ENCODE data around the gene GNG7.
A peak's percentile ranks its signal among the peaks of the same experiment; 100 is the strongest.

Gene GNG7

DNA sequence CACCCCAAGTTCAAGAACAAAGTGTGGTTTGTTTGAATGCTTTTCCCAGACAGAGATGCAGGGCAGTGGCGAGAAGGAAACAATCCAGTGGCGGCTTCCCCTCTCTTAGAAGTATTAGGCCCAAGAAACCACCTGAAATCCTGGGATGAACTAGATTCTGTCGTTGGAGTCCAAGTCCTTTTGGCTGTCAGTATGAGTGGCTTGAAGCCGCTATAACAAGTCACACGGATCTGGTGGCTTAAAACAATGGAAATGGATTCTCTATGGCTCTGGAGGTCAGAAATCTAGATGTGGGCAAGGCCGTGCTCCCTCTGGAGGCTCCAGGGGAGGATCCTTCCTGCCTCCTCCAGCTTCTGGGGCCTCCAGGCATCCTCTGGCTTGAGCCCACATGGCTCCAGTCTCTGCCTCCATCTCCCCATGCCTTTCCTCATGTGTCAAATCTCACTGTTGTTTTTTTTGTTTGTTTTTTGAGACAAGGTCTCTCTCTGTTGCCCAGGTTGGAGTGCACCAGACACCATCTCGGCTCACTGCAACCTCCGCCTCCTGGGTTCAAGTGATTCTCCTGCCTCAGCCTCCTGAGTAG, 97.7 kb downstream of the GNG7 start:
- Histone ChIP-seq H3K9ac (ENCODE audit: low read depth, low read length) (no peak overlapping the region), H3K27ac (ENCODE audit: low read depth, low read length) (no peak overlapping the region)
- WGBS, result 91% methylated on average over 8 of the region's 8 CpGs

GRCh38 chr19:2603334-2603733, 99.2 kb downstream of the GNG7 start:
- H3K9me3 ChIP-seq (ENCODE audit: insufficient read depth, low read depth, low read length), result no peaks in the 10 kb centered on the region
- no peaks in the 10 kb centered on the region for H3K36me3 ChIP-seq (ENCODE audit: insufficient read depth, low read length)
- H3K27ac ChIP-seq (ENCODE audit: low read depth, low read length), result peak overlapping the region; percentile 60; the same call in 1 of the 2 replicates
- H3K4me1 ChIP-seq (ENCODE audit: insufficient read depth, low read length), result peaks cover 7% of the 10 kb centered on the region; the same call in 1 of the 2 replicates
- peaks cover 3% of the 10 kb centered on the region; the same call in 1 of the 2 replicates for H3K27me3 ChIP-seq (ENCODE audit: insufficient read depth, low read length)
- WGBS, result 5% methylated on average over 17 of the region's 17 CpGs
- 0 out of 2 replicates have a peak overlapping the region, but pooled peaks have one; percentile 19 for H3K9ac ChIP-seq (ENCODE audit: low read depth, low read length)
- no peak overlapping the region for H3K4me3 ChIP-seq (ENCODE audit: low read length)

More for the DNA sequence above, 97.7 kb downstream of the GNG7 start:
- Histone ChIP-seq H3K9me3 (ENCODE audit: insufficient read depth, low read depth, low read length) (no peaks in the 10 kb centered on the region), H3K27me3 (ENCODE audit: insufficient read depth, low read length) (no peaks in the 10 kb centered on the region), H3K4me3 (ENCODE audit: low read length) (no peak overlapping the region), H3K36me3 (ENCODE audit: insufficient read depth, low read length) (no peaks in the 10 kb centered on the region), H3K4me1 (ENCODE audit: insufficient read depth, low read length) (peaks cover 4% of the 10 kb centered on the region; the same call in 1 of the 2 replicates)

GRCh38 chr19:2602391-2603181, 99.9 kb downstream of the GNG7 start:
- Histone ChIP-seq H3K4me1 (ENCODE audit: insufficient read depth, low read length) (peaks cover 7% of the 10 kb centered on the region; the same call in 1 of the 2 replicates), H3K9me3 (ENCODE audit: insufficient read depth, low read depth, low read length) (no peaks in the 10 kb centered on the region), H3K9ac (ENCODE audit: low read depth, low read length) (peak overlapping the region; percentile 27; the same call in 1 of the 2 replicates), H3K27me3 (ENCODE audit: insufficient read depth, low read length) (peaks cover 3% of the 10 kb centered on the region; the same call in 1 of the 2 replicates), H3K27ac (ENCODE audit: low read depth, low read length) (peak overlapping the region; percentile 60; the same call in 1 of the 2 replicates), H3K4me3 (ENCODE audit: low read length) (peak overlapping the region; percentile 43), H3K36me3 (ENCODE audit: insufficient read depth, low read length) (no peaks in the 10 kb centered on the region)
- WGBS, result 13% methylated on average over 23 of the region's 23 CpGs

DNA sequence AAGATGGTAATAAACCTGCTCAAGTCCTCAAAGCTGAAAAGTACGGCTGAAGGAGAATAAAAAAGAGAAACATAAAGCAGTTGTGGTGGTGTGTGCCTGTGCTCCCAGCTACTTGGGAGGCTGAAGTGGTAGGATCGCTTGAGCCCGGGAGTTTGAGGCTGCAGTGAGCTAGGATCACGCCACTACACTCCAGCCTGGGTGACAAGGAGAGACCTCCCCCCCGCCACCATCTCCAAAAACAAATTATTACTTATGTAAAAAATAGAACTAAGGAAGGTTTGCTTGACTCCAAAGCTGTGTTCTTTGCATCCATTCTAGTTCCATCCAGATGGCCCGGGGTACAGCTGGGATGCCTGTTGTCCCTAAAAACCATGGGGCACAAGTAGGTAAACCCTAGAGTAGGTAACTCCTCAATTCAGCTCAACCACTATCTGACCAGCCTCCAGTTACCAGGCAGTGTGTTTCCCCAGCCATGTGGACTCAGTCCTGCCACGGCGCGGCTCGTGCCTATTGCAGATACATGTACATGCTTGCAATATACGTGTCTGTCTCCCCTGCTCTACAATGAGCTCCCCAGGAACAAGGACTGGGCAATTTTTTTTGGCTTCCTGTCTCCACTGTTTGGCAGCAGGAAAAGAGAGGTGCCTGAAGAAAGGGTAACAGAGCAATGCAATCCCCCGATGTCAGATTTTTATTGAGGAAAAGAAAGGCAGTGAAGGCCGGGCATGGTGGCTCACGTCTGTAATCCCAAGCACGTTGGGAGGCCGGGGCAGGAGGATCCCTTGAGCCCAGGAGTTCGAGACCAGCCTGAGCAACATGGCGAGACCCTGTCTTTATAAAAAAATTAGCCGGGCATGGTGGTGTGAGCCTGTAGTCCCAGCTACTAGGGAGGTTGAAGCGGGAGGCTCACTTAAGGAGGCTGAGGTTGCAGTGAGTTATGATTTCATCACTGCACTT, 101.3 kb downstream of the GNG7 start:
- Histone ChIP-seq H3K9ac (ENCODE audit: low read depth, low read length) (no peak overlapping the region), H3K4me1 (ENCODE audit: insufficient read depth, low read length) (peaks cover 7% of the 10 kb centered on the region; the same call in 1 of the 2 replicates), H3K27me3 (ENCODE audit: insufficient read depth, low read length) (peaks cover 3% of the 10 kb centered on the region; the same call in 1 of the 2 replicates), H3K36me3 (ENCODE audit: insufficient read depth, low read length) (no peaks in the 10 kb centered on the region), H3K9me3 (ENCODE audit: insufficient read depth, low read depth, low read length) (no peaks in the 10 kb centered on the region), H3K4me3 (ENCODE audit: low read length) (no peak overlapping the region), H3K27ac (ENCODE audit: low read depth, low read length) (no peak overlapping the region)
- 87% methylated on average over 18 of the region's 20 CpGs for WGBS

GRCh38 chr19:2594319-2594718, 108.2 kb downstream of the GNG7 start:
- WGBS, result 91% methylated on average over 7 of the region's 7 CpGs
- no peak overlapping the region for H3K9ac ChIP-seq (ENCODE audit: low read depth, low read length)
- no peak overlapping the region for H3K4me3 ChIP-seq (ENCODE audit: low read length)
- H3K36me3 ChIP-seq (ENCODE audit: insufficient read depth, low read length), result no peaks in the 10 kb centered on the region
- H3K4me1 ChIP-seq (ENCODE audit: insufficient read depth, low read length), result peaks cover 3% of the 10 kb centered on the region; the same call in 1 of the 2 replicates
- H3K9me3 ChIP-seq (ENCODE audit: insufficient read depth, low read depth, low read length), result no peaks in the 10 kb centered on the region
- peaks cover 3% of the 10 kb centered on the region; the same call in 1 of the 2 replicates for H3K27me3 ChIP-seq (ENCODE audit: insufficient read depth, low read length)
- no peak overlapping the region for H3K27ac ChIP-seq (ENCODE audit: low read depth, low read length)

- no peaks in the 10 kb centered on the region for H3K36me3 ChIP-seq (ENCODE audit: insufficient read depth, low read length)
- no peak overlapping the region for H3K27ac ChIP-seq (ENCODE audit: low read depth, low read length)
- H3K9me3 ChIP-seq (ENCODE audit: insufficient read depth, low read depth, low read length), result no peaks in the 10 kb centered on the region
- 43% methylated on average over 4 of the region's 4 CpGs for WGBS
- H3K4me1 ChIP-seq (ENCODE audit: insufficient read depth, low read length), result peaks cover 9% of the 10 kb centered on the region
- no peaks in the 10 kb centered on the region for H3K27me3 ChIP-seq (ENCODE audit: insufficient read depth, low read length)
- H3K4me3 ChIP-seq (ENCODE audit: low read length), result no peak overlapping the region
- no peak overlapping the region for H3K9ac ChIP-seq (ENCODE audit: low read depth, low read length)
Measured at GRCh38 chr19:2592824-2593223, 109.7 kb downstream of the GNG7 start.

GRCh38 chr19:2591537-2592291, 110.8 kb downstream of the GNG7 start:
- H3K27ac ChIP-seq (ENCODE audit: low read depth, low read length), result no peak overlapping the region
- H3K27me3 ChIP-seq (ENCODE audit: insufficient read depth, low read length), result no peaks in the 10 kb centered on the region
- peaks cover 17% of the 10 kb centered on the region for H3K4me1 ChIP-seq (ENCODE audit: insufficient read depth, low read length)
- no peaks in the 10 kb centered on the region for H3K36me3 ChIP-seq (ENCODE audit: insufficient read depth, low read length)
- WGBS, result 85% methylated on average over 3 of the region's 3 CpGs
- H3K9ac ChIP-seq (ENCODE audit: low read depth, low read length), result no peak overlapping the region
- no peaks in the 10 kb centered on the region for H3K9me3 ChIP-seq (ENCODE audit: insufficient read depth, low read depth, low read length)
- no peak overlapping the region for H3K4me3 ChIP-seq (ENCODE audit: low read length)

GRCh38 chr19:2590630-2591399, 111.7 kb downstream of the GNG7 start:
- H3K27ac ChIP-seq (ENCODE audit: low read depth, low read length), result no peak overlapping the region
- H3K9me3 ChIP-seq (ENCODE audit: insufficient read depth, low read depth, low read length), result no peaks in the 10 kb centered on the region
- no peaks in the 10 kb centered on the region for H3K27me3 ChIP-seq (ENCODE audit: insufficient read depth, low read length)
- H3K4me3 ChIP-seq (ENCODE audit: low read length), result no peak overlapping the region
- H3K36me3 ChIP-seq (ENCODE audit: insufficient read depth, low read length), result no peaks in the 10 kb centered on the region
- WGBS, result 93% methylated on average over 9 of the region's 9 CpGs
- H3K4me1 ChIP-seq (ENCODE audit: insufficient read depth, low read length), result peaks cover 17% of the 10 kb centered on the region
- H3K9ac ChIP-seq (ENCODE audit: low read depth, low read length), result no peak overlapping the region

GRCh38 chr19:2589441-2589840, 113.1 kb downstream of the GNG7 start:
- Histone ChIP-seq H3K27me3 (ENCODE audit: insufficient read depth, low read length) (no peaks in the 10 kb centered on the region), H3K9ac (ENCODE audit: low read depth, low read length) (no peak overlapping the region), H3K9me3 (ENCODE audit: insufficient read depth, low read depth, low read length) (no peaks in the 10 kb centered on the region), H3K4me1 (ENCODE audit: insufficient read depth, low read length) (peaks cover 17% of the 10 kb centered on the region), H3K36me3 (ENCODE audit: insufficient read depth, low read length) (no peaks in the 10 kb centered on the region), H3K4me3 (ENCODE audit: low read length) (no peak overlapping the region), H3K27ac (ENCODE audit: low read depth, low read length) (no peak overlapping the region)
- 93% methylated on average over 10 of the region's 10 CpGs for WGBS

All from HUES64 (cell line).